ENCODE data around the gene DDX56. TPM values are rescaled to one million over a fixed set of nuclear protein-coding genes. Genes with fewer than 3 reads are reported as not detected.
A peak's percentile ranks its signal among the peaks of the same experiment; 100 is the strongest.
"Not testable (repeated sequence)": the region's sequence is repeated elsewhere in the genome, so short reads cannot be mapped to it uniquely, and the experiment has no call there.

DDX56 gene
- polyA plus RNA-seq, 1 donor from 2014 or later = 52.0 TPM

- H3K4me3 Mint-ChIP-seq, H3K27me3 Mint-ChIP-seq, H3K36me3 Mint-ChIP-seq, H3K9me3 Mint-ChIP-seq, H3K4me1 Mint-ChIP-seq, H3K27ac Mint-ChIP-seq: not testable (repeated sequence)
Observed at GRCh38 chr7:44562622-44562962, 11.1 kb downstream of the DDX56 start.

GRCh38 chr7:44561962-44562621 is 11.6 kb downstream of the DDX56 start:
- Mint-ChIP-seq H3K27ac (no peak overlapping the region), H3K9me3 (no peaks in the 10 kb centered on the region), H3K36me3 (no peaks in the 10 kb centered on the region), H3K4me3 (no peak overlapping the region), H3K4me1 (peaks cover 0 to 6% (median 2%) of the 10 kb centered on the region in 3 donors), H3K27me3 (no peaks in the 10 kb centered on the region)

- H3K9me3 Mint-ChIP-seq = no peaks in the 10 kb centered on the region
- peaks cover 2% of the 10 kb centered on the region for H3K36me3 Mint-ChIP-seq
- no peak overlapping the region for H3K27ac Mint-ChIP-seq
- H3K4me1 Mint-ChIP-seq = peaks cover 0 to 6% (median 0%) of the 10 kb centered on the region in 3 donors
- H3K27me3 Mint-ChIP-seq = no peaks in the 10 kb centered on the region
- no peak overlapping the region for H3K4me3 Mint-ChIP-seq
Observed at GRCh38 chr7:44561481-44561880, 12.2 kb downstream of the DDX56 start.

- peaks cover 2% of the 10 kb centered on the region for H3K36me3 Mint-ChIP-seq
- no peaks in the 10 kb centered on the region for H3K9me3 Mint-ChIP-seq
- no peak overlapping the region for H3K4me3 Mint-ChIP-seq
- no peak overlapping the region for H3K27ac Mint-ChIP-seq
- H3K4me1 Mint-ChIP-seq = peaks cover 0 to 1% (median 0%) of the 10 kb centered on the region in 3 donors
- H3K27me3 Mint-ChIP-seq = no peaks in the 10 kb centered on the region
Observed at GRCh38 chr7:44559485-44559884, 14.2 kb downstream of the DDX56 start.

- Mint-ChIP-seq H3K27me3 (peaks cover 3% of the 10 kb centered on the region), H3K4me3 (no peak overlapping the region), H3K36me3 (peaks cover 2% of the 10 kb centered on the region), H3K4me1 (peaks cover 0 to 1% (median 0%) of the 10 kb centered on the region in 3 donors), H3K27ac (no peak overlapping the region), H3K9me3 (no peaks in the 10 kb centered on the region)
Observed at GRCh38 chr7:44557485-44557884, 16.2 kb downstream of the DDX56 start.

GRCh38 chr7:44555350-44555749 is 18.4 kb downstream of the DDX56 start:
- Mint-ChIP-seq H3K4me3 (no peak overlapping the region), H3K27me3 (peaks cover 5% of the 10 kb centered on the region), H3K27ac (peak overlapping the region in 1 of 3 donors; percentile 7), H3K36me3 (peaks cover 2% of the 10 kb centered on the region), H3K9me3 (no peaks in the 10 kb centered on the region), H3K4me1 (peaks cover 0 to 1% (median 0%) of the 10 kb centered on the region in 3 donors)

GRCh38 chr7:44552473-44553005 is 21.2 kb downstream of the DDX56 start:
- not testable (repeated sequence) for H3K27me3 Mint-ChIP-seq

GRCh38 chr7:44549457-44549856 is 24.3 kb downstream of the DDX56 start:
- H3K27me3 Mint-ChIP-seq = peaks cover 10% of the 10 kb centered on the region
- H3K27ac Mint-ChIP-seq = no peak overlapping the region
- no peaks in the 10 kb centered on the region for H3K4me1 Mint-ChIP-seq
- H3K36me3 Mint-ChIP-seq = peaks cover 3% of the 10 kb centered on the region
- H3K9me3 Mint-ChIP-seq = no peaks in the 10 kb centered on the region
- no peak overlapping the region for H3K4me3 Mint-ChIP-seq

More at GRCh38 chr7:44552473-44553005, 21.2 kb downstream of the DDX56 start:
- not testable (repeated sequence) for H3K4me1 Mint-ChIP-seq, H3K27ac Mint-ChIP-seq, H3K36me3 Mint-ChIP-seq, H3K4me3 Mint-ChIP-seq, H3K9me3 Mint-ChIP-seq

GRCh38 chr7:44548893-44549292 is 24.8 kb downstream of the DDX56 start:
- Mint-ChIP-seq H3K4me1 (no peaks in the 10 kb centered on the region), H3K9me3 (no peaks in the 10 kb centered on the region), H3K36me3 (peaks cover 3% of the 10 kb centered on the region), H3K27me3 (peaks cover 10% of the 10 kb centered on the region), H3K4me3 (no peak overlapping the region), H3K27ac (peak overlapping the region in 1 of 3 donors; percentile 52)

GRCh38 chr7:44547536-44548231 is 26.0 kb downstream of the DDX56 start:
- Mint-ChIP-seq H3K36me3 (peaks cover 3% of the 10 kb centered on the region), H3K9me3 (no peaks in the 10 kb centered on the region), H3K27me3 (peaks cover 12% of the 10 kb centered on the region), H3K4me1 (no peaks in the 10 kb centered on the region), H3K4me3 (no peak overlapping the region), H3K27ac (no peak overlapping the region)

GRCh38 chr7:44541876-44542610 is 31.7 kb downstream of the DDX56 start:
- Mint-ChIP-seq H3K36me3 (peaks cover 5% of the 10 kb centered on the region), H3K27ac (no peak overlapping the region), H3K9me3 (no peaks in the 10 kb centered on the region), H3K4me1 (no peaks in the 10 kb centered on the region), H3K4me3 (no peak overlapping the region), H3K27me3 (peaks cover 10% of the 10 kb centered on the region)

GRCh38 chr7:44541028-44541869 is 32.5 kb downstream of the DDX56 start, which contains the start of gene NPC1L1:
Gene NPC1L1 (minus strand): TSS chr7:44541330. CDS start chr7:44541259, 71 bp downstream.
- Mint-ChIP-seq H3K4me1 (no peaks in the 10 kb centered on the region), H3K27ac (peak within 1 kb of the TSS in 1 of 3 donors; percentile 50), H3K9me3 (no peaks in the 10 kb centered on the region), H3K4me3 (no peak within 1 kb of the TSS), H3K36me3 (peaks cover 5% of the 10 kb centered on the region), H3K27me3 (peaks cover 9% of the 10 kb centered on the region)

- Mint-ChIP-seq H3K4me3 (no peak overlapping the region), H3K36me3 (peaks cover 5% of the 10 kb centered on the region), H3K27me3 (peaks cover 7% of the 10 kb centered on the region), H3K9me3 (no peaks in the 10 kb centered on the region), H3K4me1 (no peaks in the 10 kb centered on the region), H3K27ac (peak overlapping the region in 1 of 3 donors; percentile 50)
Observed at GRCh38 chr7:44540592-44541027, 33.1 kb downstream of the DDX56 start.

- no peak overlapping the region for H3K4me3 Mint-ChIP-seq
- H3K27ac Mint-ChIP-seq = no peak overlapping the region
- peaks cover 5% of the 10 kb centered on the region for H3K27me3 Mint-ChIP-seq
- H3K4me1 Mint-ChIP-seq = no peaks in the 10 kb centered on the region
- H3K36me3 Mint-ChIP-seq = peaks cover 3% of the 10 kb centered on the region
- no peaks in the 10 kb centered on the region for H3K9me3 Mint-ChIP-seq
Observed at GRCh38 chr7:44539669-44540506, 33.8 kb downstream of the DDX56 start.
